Loucy (cell line): ENCODE data around the gene CCDC51.
A peak's percentile ranks its signal among the peaks of the same experiment; 100 is the strongest.

Experiments used
- H2AFZ ChIP-seq: fragments of 200-600 bp; sonication (generic); 2 replicates; pipeline ENCODE4 v1.6.0; 2016; ENCODE audit warnings: antibody characterized with exemption, mild to moderate bottlenecking, low read length, moderate library complexity
- H3F3A ChIP-seq: fragments of 200-600 bp; 2 replicates; pipeline ENCODE4 v1.6.0; 2016; ENCODE audit warnings: antibody characterized with exemption, low read depth, mild to moderate bottlenecking
- H3K27me3 ChIP-seq: fragments of 200-600 bp; sonication (generic); 2 replicates; pipeline ENCODE4 v1.6.1; 2014; ENCODE audit warnings: low read length, mild to moderate bottlenecking; ENCODE audit not compliant: insufficient read depth, poor library complexity, severe bottlenecking
- H3K36me3 ChIP-seq: fragments of 200-600 bp; sonication (generic); 2 replicates; pipeline ENCODE4 v1.6.1; 2016; ENCODE audit warnings: low read length; ENCODE audit not compliant: insufficient read depth
- H3K4me1 ChIP-seq: fragments of 200-600 bp; sonication (generic); 2 replicates; pipeline ENCODE4 v1.5.1; 2014; ENCODE audit warnings: low read length, mild to moderate bottlenecking; ENCODE audit not compliant: insufficient read depth, poor library complexity, severe bottlenecking
- H3K4me2 ChIP-seq: fragments of 200-600 bp; sonication (generic); 2 replicates; pipeline ENCODE4 v1.6.0; 2014; ENCODE audit warnings: antibody characterized with exemption, low read length, low read depth, mild to moderate bottlenecking; ENCODE audit not compliant: poor library complexity, severe bottlenecking
- H3K4me3 ChIP-seq: fragments of 200-600 bp; sonication (generic); 2 replicates; pipeline ENCODE4 v1.5.1; 2014; ENCODE audit warnings: low read length, mild to moderate bottlenecking, mixed read lengths; ENCODE audit not compliant: poor library complexity, severe bottlenecking
- H3K79me2 ChIP-seq: fragments of 200-600 bp; sonication (generic); 2 replicates; pipeline ENCODE4 v1.6.1; 2014; ENCODE audit warnings: low read length; ENCODE audit not compliant: insufficient read depth
- H3K9ac ChIP-seq: fragments of 200-600 bp; sonication (generic); 2 replicates; pipeline ENCODE4 v1.6.0; 2014; ENCODE audit warnings: mild to moderate bottlenecking, low read depth, low read length, moderate library complexity; ENCODE audit not compliant: poor library complexity, severe bottlenecking
- H3K9me2 ChIP-seq: fragments of 200-600 bp; sonication (generic); replicated peaks from 2 replicates; pipeline ENCODE4 v1.6.1; 2016; ENCODE audit warnings: low read depth, low read length, mixed read lengths
- H3K9me3 ChIP-seq: fragments of 200-600 bp; sonication (generic); 2 replicates; pipeline ENCODE4 v1.6.1; 2014; ENCODE audit warnings: mild to moderate bottlenecking, antibody characterized with exemption, low read length, low read depth; ENCODE audit not compliant: insufficient read depth
- H4K20me1 ChIP-seq: fragments of 200-600 bp; sonication (generic); 2 replicates; pipeline ENCODE4 v1.6.0; 2014; ENCODE audit warnings: antibody characterized with exemption, low read length, mild to moderate bottlenecking; ENCODE audit not compliant: insufficient read depth, poor library complexity, severe bottlenecking
- EZH2phosphoT487 ChIP-seq: fragments of 200-600 bp; IDR thresholded peaks from 2 replicates; pipeline ENCODE4 v1.6.1; 2018; ENCODE audit warnings: antibody characterized with exemption, mild to moderate bottlenecking, moderate library complexity, borderline replicate concordance
- TF ChIP-seq, protein P1 (sequence below): fragments of 200-600 bp; sonication (generic); conservative IDR thresholded peaks from 2 replicates; pipeline ENCODE4 v1.5.1; 2014; ENCODE audit warnings: mild to moderate bottlenecking, antibody characterized with exemption, low read length

Gene CCDC51

DNA sequence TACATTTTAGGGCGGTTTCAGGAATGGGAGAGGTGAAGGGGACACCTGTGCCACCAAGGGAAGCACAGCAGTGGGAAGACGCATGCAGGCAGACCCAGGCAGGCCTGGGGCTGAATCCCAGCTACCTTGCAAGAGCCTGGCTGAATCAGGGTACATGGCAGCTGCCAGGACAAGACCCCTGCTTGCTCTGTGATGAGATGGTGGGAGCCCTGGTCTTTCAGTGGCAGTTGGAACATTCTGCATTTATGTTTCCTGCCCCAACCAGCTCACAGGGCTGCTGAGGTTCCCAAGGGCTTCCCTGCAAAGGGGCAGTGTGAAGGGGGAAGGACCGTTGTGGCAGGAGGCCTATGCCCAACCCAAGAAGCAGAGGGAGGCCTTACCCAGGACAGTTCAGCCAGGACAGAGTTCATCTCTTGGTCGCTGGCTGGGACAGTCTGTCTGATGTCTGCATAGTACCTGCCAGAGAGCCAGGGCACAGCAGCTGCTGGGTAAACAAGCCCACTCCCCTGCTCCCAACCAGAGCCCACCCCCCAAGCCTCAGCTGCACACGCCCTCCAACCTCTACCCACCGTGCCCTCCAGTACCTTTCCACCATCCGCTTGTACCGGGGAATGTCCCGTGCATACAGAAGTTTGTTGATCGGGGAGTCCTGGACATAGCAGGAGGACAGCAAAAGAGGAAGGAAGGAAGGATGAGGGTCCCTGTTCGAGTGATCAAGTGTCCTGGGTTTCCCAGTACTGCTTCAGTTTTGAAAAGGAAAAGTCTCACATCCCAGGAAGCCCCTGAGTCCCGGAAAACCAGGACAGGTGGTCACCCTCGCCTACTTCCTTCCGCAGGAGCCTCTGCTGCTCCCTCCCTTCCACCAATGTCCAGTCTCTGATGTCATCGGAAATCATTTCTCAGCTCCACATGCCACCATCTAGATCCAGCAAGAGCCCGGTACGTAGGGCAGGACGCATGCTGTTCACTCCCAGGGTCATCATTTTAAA is 33.2 kb downstream of the CCDC51 start:
- Histone ChIP-seq H3K79me2 (no peaks in the 10 kb centered on the region), H3K9me3 (no peaks in the 10 kb centered on the region), H2AFZ (no peak overlapping the region), H3K4me2 (peak overlapping the region; percentile 57), H3K9ac (peak overlapping the region; percentile 66), H3K9me2 (no peaks in the 10 kb centered on the region), H3K4me3 (no peak overlapping the region), H3K36me3 (peaks cover 67% of the 10 kb centered on the region; the same call in 1 of the 2 replicates), H3F3A (no peaks in the 10 kb centered on the region), H3K4me1 (peaks cover 17% of the 10 kb centered on the region), H3K27me3 (no peaks in the 10 kb centered on the region), H4K20me1 (no peaks in the 10 kb centered on the region)
- TF ChIP-seq, protein P1, sequence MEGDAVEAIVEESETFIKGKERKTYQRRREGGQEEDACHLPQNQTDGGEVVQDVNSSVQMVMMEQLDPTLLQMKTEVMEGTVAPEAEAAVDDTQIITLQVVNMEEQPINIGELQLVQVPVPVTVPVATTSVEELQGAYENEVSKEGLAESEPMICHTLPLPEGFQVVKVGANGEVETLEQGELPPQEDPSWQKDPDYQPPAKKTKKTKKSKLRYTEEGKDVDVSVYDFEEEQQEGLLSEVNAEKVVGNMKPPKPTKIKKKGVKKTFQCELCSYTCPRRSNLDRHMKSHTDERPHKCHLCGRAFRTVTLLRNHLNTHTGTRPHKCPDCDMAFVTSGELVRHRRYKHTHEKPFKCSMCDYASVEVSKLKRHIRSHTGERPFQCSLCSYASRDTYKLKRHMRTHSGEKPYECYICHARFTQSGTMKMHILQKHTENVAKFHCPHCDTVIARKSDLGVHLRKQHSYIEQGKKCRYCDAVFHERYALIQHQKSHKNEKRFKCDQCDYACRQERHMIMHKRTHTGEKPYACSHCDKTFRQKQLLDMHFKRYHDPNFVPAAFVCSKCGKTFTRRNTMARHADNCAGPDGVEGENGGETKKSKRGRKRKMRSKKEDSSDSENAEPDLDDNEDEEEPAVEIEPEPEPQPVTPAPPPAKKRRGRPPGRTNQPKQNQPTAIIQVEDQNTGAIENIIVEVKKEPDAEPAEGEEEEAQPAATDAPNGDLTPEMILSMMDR, result no peak
- TF ChIP-seq EZH2phosphoT487, result no peak

DNA sequence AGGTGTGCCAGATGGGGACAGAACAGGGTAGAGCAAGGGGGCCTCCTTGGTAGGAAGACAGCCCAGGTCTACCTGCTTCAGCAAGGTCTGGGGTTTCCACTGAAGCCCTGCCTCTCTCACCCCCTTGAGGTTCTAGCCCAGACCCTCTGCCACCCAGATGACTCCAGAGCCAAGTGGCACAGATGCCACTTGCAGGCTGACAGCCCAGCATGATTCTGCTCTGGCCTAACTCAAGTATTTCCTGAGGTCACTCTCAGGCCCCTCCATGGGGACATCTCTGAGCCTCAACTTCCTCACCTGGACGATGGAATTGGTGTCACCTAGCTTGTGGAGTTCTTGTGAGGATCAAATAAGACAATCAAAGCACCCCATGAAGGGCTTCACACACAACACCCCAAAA is 33.9 kb downstream of the CCDC51 start:
- no peaks in the 10 kb centered on the region for H3K9me3 ChIP-seq
- H3K4me3 ChIP-seq, result no peak overlapping the region
- no peaks in the 10 kb centered on the region for H3K79me2 ChIP-seq
- peaks cover 64% of the 10 kb centered on the region; the same call in 1 of the 2 replicates for H3K36me3 ChIP-seq
- H3F3A ChIP-seq, result no peaks in the 10 kb centered on the region
- H4K20me1 ChIP-seq, result no peaks in the 10 kb centered on the region
- H2AFZ ChIP-seq, result no peak overlapping the region
- peaks cover 17% of the 10 kb centered on the region for H3K4me1 ChIP-seq
- no peaks in the 10 kb centered on the region for H3K27me3 ChIP-seq
- TF ChIP-seq, protein P1, result no peak
- no peak for TF ChIP-seq EZH2phosphoT487
- H3K4me2 ChIP-seq, result peak overlapping the region; percentile 57
- peak overlapping the region; percentile 66 for H3K9ac ChIP-seq
- no peaks in the 10 kb centered on the region for H3K9me2 ChIP-seq

DNA sequence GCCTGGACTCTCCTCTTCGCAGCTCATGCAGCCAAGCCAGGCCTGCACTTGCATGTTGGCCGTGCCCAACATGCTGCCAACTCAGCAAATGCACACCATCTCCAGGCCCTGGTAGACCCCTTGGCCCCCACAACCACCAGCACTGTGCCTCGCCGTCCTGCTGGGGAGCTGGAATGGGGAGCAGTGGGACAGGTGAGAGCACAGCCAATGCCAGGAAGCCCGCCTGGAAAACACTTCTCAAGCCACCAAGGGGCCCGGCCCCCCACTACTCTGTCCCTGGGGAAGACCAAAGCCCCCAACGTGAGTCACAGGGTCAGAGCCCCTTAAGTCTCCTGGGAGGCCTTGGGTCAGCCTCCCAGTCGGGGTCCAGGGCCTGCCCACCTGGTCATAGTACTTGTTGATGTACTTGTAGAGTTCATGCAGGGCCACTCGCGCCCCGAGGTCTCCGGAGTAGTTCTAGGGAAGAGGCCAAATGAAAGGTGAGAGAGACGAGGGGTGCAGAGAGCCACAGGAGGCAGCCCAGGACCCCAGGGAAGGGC is 34.5 kb downstream of the CCDC51 start:
- no peaks in the 10 kb centered on the region for H3F3A ChIP-seq
- H3K4me3 ChIP-seq, result no peak overlapping the region
- H3K36me3 ChIP-seq, result peaks cover 58% of the 10 kb centered on the region; the same call in 1 of the 2 replicates
- no peaks in the 10 kb centered on the region for H3K79me2 ChIP-seq
- H3K27me3 ChIP-seq, result no peaks in the 10 kb centered on the region
- no peak overlapping the region for H2AFZ ChIP-seq
- H3K9ac ChIP-seq, result no peak overlapping the region
- H3K4me1 ChIP-seq, result peaks cover 17% of the 10 kb centered on the region
- H3K9me3 ChIP-seq, result no peaks in the 10 kb centered on the region
- no peaks in the 10 kb centered on the region for H4K20me1 ChIP-seq
- no peaks in the 10 kb centered on the region for H3K9me2 ChIP-seq
- H3K4me2 ChIP-seq, result no peak overlapping the region
- TF ChIP-seq, protein P1, result no peak
- no peak for TF ChIP-seq EZH2phosphoT487
